HEK293 (cell line): ENCODE results near the gene ATAT1.
A peak's percentile ranks its signal among the peaks of the same experiment; 100 is the strongest.

Experiments
- BCL11B ChIP-seq: fragments of 450-650 bp; formaldehyde crosslinking; IDR thresholded peaks from 2 replicates; pipeline ENCODE4 v1.5.1; 2016; ENCODE audit warnings: low read depth, missing biosample characterization, missing genetic modification characterization
- FEZF1 ChIP-seq: fragments of 450-650 bp; formaldehyde crosslinking; IDR thresholded peaks from 2 replicates; pipeline ENCODE4 v1.5.1; 2016; ENCODE audit warnings: missing biosample characterization, missing genetic modification characterization
- GLI2 ChIP-seq: fragments of 450-650 bp; formaldehyde crosslinking; IDR thresholded peaks from 2 replicates; pipeline ENCODE4; 2017; ENCODE audit warnings: missing biosample characterization, missing genetic modification characterization, low read depth, borderline replicate concordance
- GLIS2 ChIP-seq: fragments of 450-650 bp; formaldehyde crosslinking; IDR thresholded peaks from 2 replicates; pipeline ENCODE4 v1.5.1; 2016; ENCODE audit warnings: missing biosample characterization, missing genetic modification characterization
- KLF1 ChIP-seq: fragments of 450-650 bp; formaldehyde crosslinking; IDR thresholded peaks from 2 replicates; pipeline ENCODE4 v1.5.1; 2016; ENCODE audit warnings: missing biosample characterization, missing genetic modification characterization
- MZF1 ChIP-seq: fragments of 450-650 bp; formaldehyde crosslinking; IDR thresholded peaks from 2 replicates; pipeline ENCODE4 v1.5.1; 2017; ENCODE audit warnings: missing biosample characterization, missing genetic modification characterization, borderline replicate concordance
- OSR2 ChIP-seq: fragments of 450-650 bp; formaldehyde crosslinking; IDR thresholded peaks from 2 replicates; pipeline ENCODE4 v1.5.1; 2016; ENCODE audit warnings: missing biosample characterization, missing genetic modification characterization
- OVOL3 ChIP-seq: fragments of 450-650 bp; formaldehyde crosslinking; IDR thresholded peaks from 2 replicates; pipeline ENCODE4 v1.5.1; 2016; ENCODE audit warnings: missing biosample characterization, missing genetic modification characterization
- PBX3 ChIP-seq: sonication (generic); formaldehyde crosslinking; IDR thresholded peaks from 2 replicates; pipeline ENCODE4 v1.8.1; 2022; ENCODE audit warnings: mild to moderate bottlenecking, moderate library complexity, missing genetic modification reagents
- SP3 ChIP-seq: fragments of 450-650 bp; formaldehyde crosslinking; IDR thresholded peaks from 2 replicates; pipeline ENCODE4 v1.5.1; 2016; ENCODE audit warnings: missing biosample characterization, missing genetic modification characterization
- ZBTB1 ChIP-seq: fragments of 450-650 bp; formaldehyde crosslinking; IDR thresholded peaks from 2 replicates; pipeline ENCODE4 v1.5.1; 2016; ENCODE audit warnings: missing biosample characterization, missing genetic modification characterization
- ZBTB6 ChIP-seq: fragments of 450-650 bp; formaldehyde crosslinking; IDR thresholded peaks from 2 replicates; pipeline ENCODE4 v1.5.1; 2017; ENCODE audit warnings: missing biosample characterization, missing genetic modification characterization
- ZFHX2 ChIP-seq: fragments of 450-650 bp; formaldehyde crosslinking; conservative IDR thresholded peaks from 2 replicates; pipeline ENCODE4 v1.5.1; 2016; ENCODE audit warnings: missing biosample characterization, missing genetic modification characterization
- ZFP3 ChIP-seq: fragments of 450-650 bp; formaldehyde crosslinking; IDR thresholded peaks from 2 replicates; pipeline ENCODE4 v1.5.1; 2016; ENCODE audit warnings: low read depth, missing biosample characterization, missing genetic modification characterization
- ZNF112 ChIP-seq: fragments of 450-650 bp; formaldehyde crosslinking; IDR thresholded peaks from 2 replicates; pipeline ENCODE4 v1.5.0; 2017; ENCODE audit warnings: missing biosample characterization, missing genetic modification characterization
- ZNF121 ChIP-seq: fragments of 450-650 bp; formaldehyde crosslinking; IDR thresholded peaks from 2 replicates; pipeline ENCODE4 v1.5.1; 2016; ENCODE audit warnings: missing biosample characterization, missing genetic modification characterization
- ZNF138 ChIP-seq: fragments of 450-650 bp; formaldehyde crosslinking; IDR thresholded peaks from 2 replicates; pipeline ENCODE4 v1.5.1; 2016; ENCODE audit warnings: missing biosample characterization, missing genetic modification characterization, borderline replicate concordance
- ZNF169 ChIP-seq: fragments of 450-650 bp; formaldehyde crosslinking; IDR thresholded peaks from 2 replicates; pipeline ENCODE4 v1.5.1; 2016; ENCODE audit warnings: missing biosample characterization, missing genetic modification characterization
- ZNF174 ChIP-seq: fragments of 450-650 bp; formaldehyde crosslinking; IDR thresholded peaks from 2 replicates; pipeline ENCODE4 v1.5.0; 2017; ENCODE audit warnings: missing biosample characterization, mild to moderate bottlenecking, missing genetic modification characterization
- ZNF280C ChIP-seq: fragments of 450-650 bp; formaldehyde crosslinking; IDR thresholded peaks from 2 replicates; pipeline ENCODE4 v1.5.1; 2016; ENCODE audit warnings: missing biosample characterization, missing genetic modification characterization
- ZNF341 ChIP-seq: fragments of 450-650 bp; formaldehyde crosslinking; IDR thresholded peaks from 2 replicates; pipeline ENCODE4; 2016; ENCODE audit warnings: low read depth, missing biosample characterization, missing genetic modification characterization
- ZNF350 ChIP-seq: fragments of 450-650 bp; formaldehyde crosslinking; IDR thresholded peaks from 2 replicates; pipeline ENCODE4 v1.5.0; 2017; ENCODE audit warnings: missing biosample characterization, mild to moderate bottlenecking, missing genetic modification characterization
- ZNF366 ChIP-seq: fragments of 450-650 bp; formaldehyde crosslinking; conservative IDR thresholded peaks from 2 replicates; pipeline ENCODE4 v1.5.1; 2016; ENCODE audit warnings: missing biosample characterization, missing genetic modification characterization
- ZNF394 ChIP-seq: fragments of 450-650 bp; formaldehyde crosslinking; IDR thresholded peaks from 2 replicates; pipeline ENCODE4 v1.5.1; 2016; ENCODE audit warnings: missing biosample characterization, missing genetic modification characterization, mild to moderate bottlenecking, moderate library complexity, borderline replicate concordance
- ZNF416 ChIP-seq: fragments of 450-650 bp; formaldehyde crosslinking; IDR thresholded peaks from 2 replicates; pipeline ENCODE4 v1.5.1; 2016; ENCODE audit warnings: missing biosample characterization, missing genetic modification characterization
- ZNF449 ChIP-seq: fragments of 450-650 bp; formaldehyde crosslinking; IDR thresholded peaks from 2 replicates; pipeline ENCODE4 v1.5.1; 2017; ENCODE audit warnings: missing biosample characterization, mild to moderate bottlenecking, missing genetic modification characterization, moderate library complexity
- ZNF530 ChIP-seq: fragments of 450-650 bp; formaldehyde crosslinking; IDR thresholded peaks from 2 replicates; pipeline ENCODE4 v1.5.1; 2016; ENCODE audit warnings: low read depth, missing biosample characterization, missing genetic modification characterization
- ZNF548 ChIP-seq: fragments of 450-650 bp; formaldehyde crosslinking; IDR thresholded peaks from 2 replicates; pipeline ENCODE4 v1.5.1; 2016; ENCODE audit warnings: missing biosample characterization, missing genetic modification characterization
- ZNF571 ChIP-seq: fragments of 450-650 bp; formaldehyde crosslinking; IDR thresholded peaks from 2 replicates; pipeline ENCODE4 v1.5.0; 2017; ENCODE audit warnings: missing biosample characterization, missing genetic modification characterization
- ZNF624 ChIP-seq: fragments of 450-650 bp; formaldehyde crosslinking; IDR thresholded peaks from 2 replicates; pipeline ENCODE4 v1.5.1; 2017; ENCODE audit warnings: missing biosample characterization, missing genetic modification characterization
- ZNF629 ChIP-seq: fragments of 450-650 bp; formaldehyde crosslinking; IDR thresholded peaks from 2 replicates; pipeline ENCODE4 v1.5.1; 2017; ENCODE audit warnings: missing biosample characterization, missing genetic modification characterization
- ZSCAN4 ChIP-seq: fragments of 450-650 bp; formaldehyde crosslinking; IDR thresholded peaks from 2 replicates; pipeline ENCODE4 v1.5.1; 2017; ENCODE audit warnings: missing biosample characterization, missing genetic modification characterization

Gene ATAT1

GRCh38 chr6:30672445-30673253 is 46.0 kb downstream of the ATAT1 start, which contains the start of gene DHX16 (continued):
- peak; percentile 66 for TF ChIP-seq SP3
- no peak for TF ChIP-seq ZFHX2 (tag by site-specific recombination)
- TF ChIP-seq ZNF138 (tag by site-specific recombination) = no peak
- TF ChIP-seq MZF1 (tag by site-specific recombination) = no peak
- no peak for TF ChIP-seq FEZF1
- no peak for TF ChIP-seq ZNF530 (tag by site-specific recombination)
- no peak for TF ChIP-seq ZNF121 (tag by site-specific recombination)
- TF ChIP-seq KLF1 (tag by site-specific recombination) = peak; percentile 7; the same call in 1 of the 2 replicates
- TF ChIP-seq ZNF366 (tag by site-specific recombination) = peak; percentile 71
- no peak for TF ChIP-seq GLIS2 (tag by site-specific recombination)
- TF ChIP-seq ZNF624 (tag by site-specific recombination) = no peak
- no peak; the same call in 1 of the 2 replicates for TF ChIP-seq ZNF449
- TF ChIP-seq BCL11B (tag by site-specific recombination) = no peak
- TF ChIP-seq ZNF280C (tag by site-specific recombination) = no peak
- TF ChIP-seq ZNF629 = peak; percentile 78
- TF ChIP-seq PBX3 (CRISPR knock-in tag) = peak; percentile 94; the same call in 1 of the 2 replicates
- no peak for TF ChIP-seq ZBTB1 (tag by site-specific recombination)
- no peak for TF ChIP-seq ZNF174 (tag by site-specific recombination)
- no peak for TF ChIP-seq OVOL3 (tag by site-specific recombination)
- TF ChIP-seq ZBTB6 = peak; percentile 57; the same call in 1 of the 2 replicates
- TF ChIP-seq ZFP3 (tag by site-specific recombination) = no peak
- TF ChIP-seq ZNF571 (tag by site-specific recombination) = no peak
- TF ChIP-seq GLI2 (tag by site-specific recombination) = no peak
- TF ChIP-seq ZSCAN4 (tag by site-specific recombination) = no peak
- TF ChIP-seq ZNF341 (tag by site-specific recombination) = 0 out of 2 replicates have a peak, but pooled peaks have one; percentile 21
- TF ChIP-seq ZNF394 = peak; percentile 73
- TF ChIP-seq OSR2 (tag by site-specific recombination) = no peak
- TF ChIP-seq ZNF169 (tag by site-specific recombination) = no peak
- TF ChIP-seq ZNF112 (tag by site-specific recombination) = no peak
- TF ChIP-seq ZNF548 (tag by site-specific recombination) = no peak
- no peak for TF ChIP-seq ZNF350 (tag by site-specific recombination)
- no peak for TF ChIP-seq ZNF416 (tag by site-specific recombination)
